B cell (primary cell): ENCODE measurements around the gene PRDM5. TPM values are rescaled to one million over a fixed set of nuclear protein-coding genes. Genes with fewer than 3 reads are reported as not detected.

ENCODE experiments used
- ATAC-seq: fragments of 200-7000 bp; cut with Tn5 transposase; one replicate; pipeline ENCODE4 v1.10.0; 2021; ENCODE audit warnings: low read depth, mild to moderate bottlenecking, moderate number of reproducible peaks, moderate library complexity
- CTCF ChIA-PET: fragments of 350-600 bp; sonication (Branson Sonifier 250); formaldehyde crosslinking; loops from one replicate; lab custom pipeline; 2021; ENCODE audit warnings: antibody characterized with exemption, inconsistent platforms; lab: Charles Lee
- POLR2A ChIA-PET: fragments of 350-600 bp; sonication (Branson Sonifier 250); formaldehyde crosslinking; loops from one replicate; lab custom pipeline; 2021; ENCODE audit warnings: antibody characterized with exemption; lab: Charles Lee
- DNase-seq: peaks from one replicate; pipeline ENCODE4 v3.0.0; 2013
- H2AFZ ChIP-seq: 2 replicates; pipeline ENCODE4 v1.6.1; 2012; ENCODE audit warnings: mild to moderate bottlenecking, low read depth, low read length; ENCODE audit not compliant: insufficient read depth, poor library complexity, severe bottlenecking
- H3K27ac ChIP-seq, 2 donors: 1 replicate in 1 of 2; 2 replicates in 1 of 2; pipeline ENCODE4 v1.5.1; 2012 to 2013; ENCODE audit warnings: low read length in 2 of 2, mild to moderate bottlenecking in 2 of 2, moderate library complexity in 1 of 2
- H3K27me3 ChIP-seq, 4 experiments: fragments of 200-600 bp in 1 of 4; sonication (generic) in 1 of 4; replicated peaks in 1 of 4; 1 replicate in 2 of 4; 2 replicates in 2 of 4; pipeline versions ENCODE4 v1.6.1 to v1.7.0; 2013 to 2016; ENCODE audit warnings: low read length in 3 of 4, mild to moderate bottlenecking in 2 of 4, mixed read lengths in 1 of 4, moderate library complexity in 1 of 4; ENCODE audit not compliant: insufficient read depth in 4 of 4, control insufficient read depth in 3 of 4; ENCODE audit errors: control extremely low read depth in 1 of 4
- H3K36me3 ChIP-seq, 2 experiments: replicated peaks in 1 of 2; 1 replicate in 1 of 2; 2 replicates in 1 of 2; pipeline versions ENCODE4 v1.6.1 to v1.7.1; 2013; ENCODE audit warnings: low read length in 1 of 2; ENCODE audit not compliant: insufficient read depth in 2 of 2, control insufficient read depth in 1 of 2; ENCODE audit errors: control extremely low read depth in 1 of 2, extremely low read depth in 1 of 2
- H3K4me1 ChIP-seq, 2 donors: fragments of 200-600 bp in 1 of 2; sonication (generic) in 1 of 2; 1 replicate in 1 of 2; 2 replicates in 1 of 2; pipeline versions ENCODE4 v1.5.1 to v1.6.1; 2013 to 2017; ENCODE audit warnings: low read length in 2 of 2; ENCODE audit not compliant: control insufficient read depth in 2 of 2, insufficient read depth in 2 of 2
- H3K4me2 ChIP-seq: replicated peaks from 2 replicates; pipeline ENCODE3; 2012; ENCODE audit warnings: mild to moderate bottlenecking, low read depth, low read length; ENCODE audit not compliant: poor library complexity, severe bottlenecking
- H3K4me3 ChIP-seq, 5 experiments: fragments of 200-600 bp in 1 of 5; sonication (generic) in 1 of 5; 1 replicate in 3 of 5; 2 replicates in 2 of 5; pipeline versions ENCODE4 v1.5.1 to v1.7.0; 2011 to 2016; ENCODE audit warnings: low read length in 4 of 5, mild to moderate bottlenecking in 4 of 5, low read depth in 2 of 5, control low read depth in 1 of 5, moderate library complexity in 1 of 5; ENCODE audit not compliant: insufficient read depth in 1 of 5; ENCODE audit errors: control extremely low read depth in 1 of 5, extremely low read depth in 1 of 5
- H3K79me2 ChIP-seq: fragments of 200-600 bp; sonication (generic); one replicate; pipeline ENCODE4 v1.6.0; 2016; ENCODE audit warnings: low read length; ENCODE audit not compliant: control insufficient read depth, insufficient read depth
- H3K9ac ChIP-seq: fragments of 200-600 bp; sonication (generic); 2 replicates; pipeline ENCODE4 v1.6.1; 2017; ENCODE audit warnings: mild to moderate bottlenecking, low read length, moderate library complexity
- H3K9me3 ChIP-seq, 3 donors: one replicate each; pipeline versions ENCODE4 v1.6.1 to v1.7.1; 2013; ENCODE audit warnings: low read length in 2 of 3; ENCODE audit not compliant: control insufficient read depth in 2 of 3, insufficient read depth in 1 of 3; ENCODE audit errors: control extremely low read depth in 1 of 3
- H4K20me1 ChIP-seq: 2 replicates; pipeline ENCODE4 v1.6.0; 2012; ENCODE audit warnings: mild to moderate bottlenecking, low read length; ENCODE audit not compliant: insufficient read depth, control insufficient read depth, poor library complexity, severe bottlenecking
- H3K27ac Mint-ChIP-seq: one replicate; pipeline ENCODE4 v1.8.0; 2021; ENCODE audit warnings: mixed read lengths
- H3K27me3 Mint-ChIP-seq: one replicate; pipeline ENCODE4 v1.8.0; 2021; ENCODE audit warnings: mixed read lengths
- H3K4me1 Mint-ChIP-seq: one replicate; pipeline ENCODE4 v1.8.0; 2021; ENCODE audit warnings: mixed read lengths
- H3K4me3 Mint-ChIP-seq: one replicate; pipeline ENCODE4 v1.8.0; 2021; ENCODE audit warnings: mixed read lengths
- H3K9me3 Mint-ChIP-seq: one replicate; pipeline ENCODE4 v1.8.0; 2022; ENCODE audit warnings: mixed read lengths; ENCODE audit not compliant: insufficient read depth
- CTCF ChIP-seq: fragments of 200-600 bp; IDR thresholded peaks from one replicate; pipeline ENCODE4 v1.8.0; 2022; ENCODE audit warnings: antibody characterized with exemption, mild to moderate bottlenecking
- EZH2 ChIP-seq: IDR thresholded peaks from 2 replicates; pipeline ENCODE4 v1.6.1; 2012; ENCODE audit warnings: borderline replicate concordance, low read depth, mild to moderate bottlenecking, moderate library complexity, low read length; ENCODE audit not compliant: insufficient read depth, poor library complexity, severe bottlenecking
- WGBS: methylation state at CpG from one replicate; pipeline ENCODE4 v1.1.5; 2013; ENCODE audit warnings: missing lambda C conversion rate; ENCODE audit not compliant: insufficient coverage; 5-methylcytosine and 5-hydroxymethylcytosine counted together
- intact Hi-C: fragments of 100-400 bp; cut with micrococcal nuclease; formaldehyde crosslinking; loops from one replicate; pipeline ENCODE4 v1.10.0; 2022
- polyA plus RNA-seq: library from polyadenylated mRNA; depleted of rRNA; stranded (reverse); fragments of >200 nt; gene quantifications from 2 replicates; pipeline ENCODE4 v1.2.3, GENCODE V29; 2012
- total RNA-seq, 2 donors: library from RNA; stranded (reverse); fragments of 120-200 nt in 1 of 2; gene quantifications; 1 replicate in 1 of 2; 2 replicates in 1 of 2; pipeline versions ENCODE4 v1.2.3 to v1.2.4, GENCODE V29; 2013 to 2022

PRDM5 gene
- total and polyA plus RNA-seq, 2 donors (not counting 1 experiment from before 2014, with no cell fraction given): not detected

GRCh38 chr4:120718979-120719566, 203.5 kb downstream of the PRDM5 start:
- no peak overlapping the region for H3K27ac Mint-ChIP-seq
- intact Hi-C loops: no loop called here
- CTCF ChIA-PET: no interaction called here

GRCh38 chr4:120716346-120716745, 206.2 kb downstream of the PRDM5 start:
- Histone ChIP-seq H3K27me3 (no peaks in the 10 kb centered on the region), H3K4me2 (no peak overlapping the region), H3K9ac (no peak overlapping the region), H2AFZ (no peak overlapping the region), H3K4me3 (no peak overlapping the region), H3K79me2 (no peaks in the 10 kb centered on the region), H3K9me3 (no peaks in the 10 kb centered on the region), H3K27ac (no peak overlapping the region), H3K4me1 (no peaks in the 10 kb centered on the region), H3K36me3 (no peaks in the 10 kb centered on the region), H4K20me1 (no peaks in the 10 kb centered on the region)
- no CpG with 5 or more reads among the region's 1 CpG for WGBS
- ChIA-PET POLR2A (no interaction called here), CTCF (no interaction called here)
- Mint-ChIP-seq H3K27ac (no peak overlapping the region), H3K4me3 (no peak overlapping the region), H3K4me1 (no peaks in the 10 kb centered on the region), H3K27me3 (no peaks in the 10 kb centered on the region), H3K9me3 (no peaks in the 10 kb centered on the region)
- intact Hi-C loops: no loop called here
- DNase-seq: no peak
- TF ChIP-seq CTCF: no peak
- no peak for TF ChIP-seq EZH2
- ATAC-seq: no peak

More at GRCh38 chr4:120718979-120719566, 203.5 kb downstream of the PRDM5 start:
- H3K9me3 ChIP-seq: no peaks in the 10 kb centered on the region
- H3K4me3 Mint-ChIP-seq: no peak overlapping the region
- H3K4me3 ChIP-seq: no peak overlapping the region
- no CpG with 5 or more reads among the region's 5 CpGs for WGBS
- H3K4me2 ChIP-seq: no peak overlapping the region
- no peaks in the 10 kb centered on the region for H3K36me3 ChIP-seq
- no peaks in the 10 kb centered on the region for H3K79me2 ChIP-seq
- H3K27me3 Mint-ChIP-seq: no peaks in the 10 kb centered on the region
- H3K4me1 Mint-ChIP-seq: no peaks in the 10 kb centered on the region
- no peaks in the 10 kb centered on the region for H3K4me1 ChIP-seq
- ATAC-seq (no peak), DNase-seq (peak; percentile 2)
- no peak overlapping the region for H2AFZ ChIP-seq
- H4K20me1 ChIP-seq: no peaks in the 10 kb centered on the region
- no peak overlapping the region for H3K9ac ChIP-seq
- POLR2A ChIA-PET: no interaction called here
- H3K27me3 ChIP-seq: no peaks in the 10 kb centered on the region
- no peaks in the 10 kb centered on the region for H3K9me3 Mint-ChIP-seq
- no peak for TF ChIP-seq EZH2
- no peak for TF ChIP-seq CTCF
- no peak overlapping the region for H3K27ac ChIP-seq
